SK-N-SH (cell line): ENCODE results near the gene GRB10. TPM values are rescaled to one million over a fixed set of nuclear protein-coding genes. Genes with fewer than 3 reads are reported as not detected.

ENCODE experiments used
- CTCF ChIA-PET: fragments of 300-600, 350-600 bp; formaldehyde crosslinking; extraction: SDS; loops from one replicate; lab custom pipeline; 2021; lab: Yijun Ruan, JAX
- POLR2A ChIA-PET: fragments of 350-600 bp; sonication (Branson Sonifier 250); formaldehyde crosslinking; extraction: SDS; loops from one replicate; lab custom pipeline; 2020; ENCODE audit warnings: antibody characterized with exemption, inconsistent platforms; lab: Yijun Ruan, JAX
- DNase-seq: peaks from one replicate; pipeline ENCODE4 v3.0.0; 2012
- H2AFZ ChIP-seq: fragments of 200-600 bp; sonication (generic); 2 replicates; pipeline ENCODE4 v1.8.1; 2016; ENCODE audit warnings: antibody characterized with exemption, mild to moderate bottlenecking, low read depth
- H3F3A ChIP-seq: fragments of 200-600 bp; sonication (generic); replicated peaks from 2 replicates; pipeline ENCODE3; 2016; ENCODE audit warnings: antibody characterized with exemption, mild to moderate bottlenecking; ENCODE audit not compliant: insufficient read depth
- H3K27ac ChIP-seq, 2 experiments: fragments of 200-500 bp in 1 of 2; fragments of 200-600 bp in 1 of 2; sonication (Bioruptor generic) in 1 of 2; sonication (generic), shearing (Covaris generic) in 1 of 2; 2 replicates each; pipeline versions ENCODE4 v1.5.1 to v1.6.1; 2014 to 2016; ENCODE audit warnings: low read depth in 2 of 2, inconsistent platforms in 1 of 2, low read length in 1 of 2, mild to moderate bottlenecking in 1 of 2, mixed read lengths in 1 of 2
- H3K27me3 ChIP-seq: fragments of 200-600 bp; sonication (generic), shearing (Covaris generic); 2 replicates; pipeline ENCODE4 v1.6.1; 2016; ENCODE audit warnings: mixed run types; ENCODE audit not compliant: insufficient read depth
- H3K36me3 ChIP-seq, 2 experiments: fragments of 200-500 bp in 1 of 2; fragments of 200-600 bp in 1 of 2; sonication (Bioruptor generic) in 1 of 2; sonication (generic) in 1 of 2; replicated peaks in 1 of 2; 2 replicates each; pipeline versions ENCODE3 to v1.5.1; 2014 to 2016; ENCODE audit warnings: low read length in 1 of 2, mild to moderate bottlenecking in 1 of 2; ENCODE audit not compliant: insufficient read depth in 2 of 2, control insufficient read depth in 1 of 2
- H3K4me1 ChIP-seq, 2 experiments: fragments of 200-500 bp in 1 of 2; fragments of 200-600 bp in 1 of 2; sonication (Bioruptor generic) in 1 of 2; sonication (generic), shearing (Covaris generic) in 1 of 2; 2 replicates each; pipeline versions ENCODE4 v1.5.1 to v1.6.1; 2014 to 2016; ENCODE audit warnings: low read depth in 1 of 2, low read length in 1 of 2, mixed run types in 1 of 2; ENCODE audit not compliant: insufficient read depth in 2 of 2, control insufficient read depth in 1 of 2
- H3K4me2 ChIP-seq: fragments of 200-600 bp; sonication (generic), shearing (Covaris generic); 2 replicates; pipeline ENCODE4 v1.6.1; 2017; ENCODE audit warnings: mixed run types
- H3K4me3 ChIP-seq, 2 experiments: fragments of 200-500 bp in 1 of 2; fragments of 200-600 bp in 1 of 2; sonication (Bioruptor generic) in 1 of 2; sonication (generic), shearing (Covaris generic) in 1 of 2; 2 replicates each; pipeline versions ENCODE4 v1.5.1 to v1.8.1; 2014 to 2016; ENCODE audit warnings: low read depth in 2 of 2, inconsistent platforms in 1 of 2, low read length in 1 of 2, mild to moderate bottlenecking in 1 of 2, mixed read lengths in 1 of 2, moderate library complexity in 1 of 2
- H3K79me2 ChIP-seq: fragments of 200-600 bp; sonication (generic); 2 replicates; pipeline ENCODE4 v1.8.1; 2017; ENCODE audit warnings: mild to moderate bottlenecking; ENCODE audit not compliant: insufficient read depth
- H3K9ac ChIP-seq: fragments of 200-600 bp; sonication (generic); 2 replicates; pipeline ENCODE4 v1.6.1; 2017; ENCODE audit warnings: mixed run types
- H3K9me2 ChIP-seq: fragments of 200-600 bp; sonication (generic); 2 replicates; pipeline ENCODE4 v1.6.1; 2017; ENCODE audit warnings: mixed run types
- H3K9me3 ChIP-seq: fragments of 200-600 bp; sonication (generic); 2 replicates; pipeline ENCODE4 v1.6.1; 2017; ENCODE audit warnings: mixed run types, mild to moderate bottlenecking, moderate library complexity
- H4K20me1 ChIP-seq: fragments of 200-600 bp; sonication (generic); 2 replicates; pipeline ENCODE4 v1.6.1; 2017; ENCODE audit warnings: mild to moderate bottlenecking, mixed run types; ENCODE audit not compliant: insufficient read depth
- ELF1 ChIP-seq: IDR thresholded peaks from 2 replicates; pipeline ENCODE4 v1.4.0; 2012
- EP300 ChIP-seq, 2 experiments: IDR thresholded peaks; 2 replicates each; pipeline versions ENCODE4 v1.4.0 to v1.6.1; 2012; ENCODE audit warnings: borderline replicate concordance in 1 of 2, low read depth in 1 of 2, low read length in 1 of 2
- GABPA ChIP-seq: IDR thresholded peaks from 2 replicates; pipeline ENCODE4 v1.4.0; 2012; ENCODE audit warnings: low read depth, mild to moderate bottlenecking
- GATA2 ChIP-seq: sonication (generic); formaldehyde crosslinking; IDR thresholded peaks from 2 replicates; pipeline ENCODE4 v1.5.0; 2020; ENCODE audit warnings: mild to moderate bottlenecking, missing genetic modification reagents
- NFIC ChIP-seq: IDR thresholded peaks from 2 replicates; pipeline ENCODE4 v1.4.0; 2012; ENCODE audit warnings: borderline replicate concordance
- PBX3 ChIP-seq: IDR thresholded peaks from 2 replicates; pipeline ENCODE4; 2012
- RAD21 ChIP-seq: IDR thresholded peaks from 2 replicates; pipeline ENCODE4 v1.6.1; 2012; ENCODE audit warnings: mild to moderate bottlenecking, low read length
- RCOR1 ChIP-seq: fragments of 150-350 bp; IDR thresholded peaks from 2 replicates; pipeline ENCODE4 v1.6.1; 2017; ENCODE audit warnings: antibody characterized with exemption, low read length
- RXRA ChIP-seq: IDR thresholded peaks from 2 replicates; pipeline ENCODE4 v1.4.0; 2012; ENCODE audit warnings: low read depth, mild to moderate bottlenecking, borderline replicate concordance
- SIN3A ChIP-seq: IDR thresholded peaks from 2 replicates; pipeline ENCODE4 v1.6.1; 2012; ENCODE audit warnings: low read depth, mild to moderate bottlenecking, low read length, moderate library complexity, borderline replicate concordance
- TAF1 ChIP-seq: IDR thresholded peaks from 2 replicates; pipeline ENCODE4 v1.6.1; 2012; ENCODE audit warnings: low read depth, mild to moderate bottlenecking, low read length, moderate library complexity, borderline replicate concordance
- TEAD4 ChIP-seq: IDR thresholded peaks from 2 replicates; pipeline ENCODE4 v1.4.0; 2012; ENCODE audit warnings: mild to moderate bottlenecking, borderline replicate concordance; ENCODE audit not compliant: insufficient read depth
- USF2 ChIP-seq: fragments of 150-350 bp; IDR thresholded peaks from 2 replicates; pipeline ENCODE4 v1.6.1; 2017; ENCODE audit warnings: antibody characterized with exemption, low read length, low read depth, borderline replicate concordance
- WGBS: methylation state at CpG from one replicate; pipeline ENCODE4 v1.1.6; 2017; ENCODE audit warnings: low lambda C conversion rate; 5-methylcytosine and 5-hydroxymethylcytosine counted together
- polyA plus RNA-seq, 3 experiments: library from polyadenylated mRNA; depleted of rRNA; stranded (reverse); fragments of >200 nt; gene quantifications; 2 replicates each; pipeline ENCODE4 v1.2.3, GENCODE V29; 2012

Gene GRB10
- polyA plus RNA-seq, 1 of the 3 experiments (the other 2 are of a cell fraction) = 5.1 TPM

- no peaks in the 10 kb centered on the region for H3K27me3 ChIP-seq
- no peak overlapping the region for H3K27ac ChIP-seq
- no peaks in the 10 kb centered on the region for H4K20me1 ChIP-seq
- POLR2A ChIA-PET = no interaction called here
- H3K9ac ChIP-seq = no peak overlapping the region
- peaks cover 0 to 2% of the 10 kb centered on the region in 2 experiments; a peak in 1 of 4 replicates for H3K4me1 ChIP-seq
- 62% methylated on average over 6 of the region's 6 CpGs for WGBS
- no peaks in the 10 kb centered on the region for H3K9me2 ChIP-seq
- H3K4me3 ChIP-seq = no peak overlapping the region
- H2AFZ ChIP-seq = no peak overlapping the region
- CTCF ChIA-PET = interaction anchor here (1.2 to 6.0 kb wide), 3 partner anchors 8 to 90 kb away, joined by 3 to 34 read pairs (median 4); no protein-coding TSS in a partner anchor
- H3F3A ChIP-seq = no peaks in the 10 kb centered on the region
- no peak for DNase-seq
- H3K36me3 ChIP-seq = peaks cover under 1 to 3% of the 10 kb centered on the region in 2 experiments
- no peak overlapping the region for H3K4me2 ChIP-seq
- H3K9me3 ChIP-seq = 0 out of 2 replicates have a peak, but pooled peaks cover 10% of the 10 kb centered on the region
- no peak for TF ChIP-seq RXRA
- no peak for TF ChIP-seq SIN3A
- TF ChIP-seq GATA2 (CRISPR knock-in tag) = no peak
- TF ChIP-seq, all 33 proteins: peak for 0
- H3K79me2 ChIP-seq = no peaks in the 10 kb centered on the region
Measured at GRCh38 chr7:50587737-50588136, 195.0 kb downstream of the GRB10 start.

DNA sequence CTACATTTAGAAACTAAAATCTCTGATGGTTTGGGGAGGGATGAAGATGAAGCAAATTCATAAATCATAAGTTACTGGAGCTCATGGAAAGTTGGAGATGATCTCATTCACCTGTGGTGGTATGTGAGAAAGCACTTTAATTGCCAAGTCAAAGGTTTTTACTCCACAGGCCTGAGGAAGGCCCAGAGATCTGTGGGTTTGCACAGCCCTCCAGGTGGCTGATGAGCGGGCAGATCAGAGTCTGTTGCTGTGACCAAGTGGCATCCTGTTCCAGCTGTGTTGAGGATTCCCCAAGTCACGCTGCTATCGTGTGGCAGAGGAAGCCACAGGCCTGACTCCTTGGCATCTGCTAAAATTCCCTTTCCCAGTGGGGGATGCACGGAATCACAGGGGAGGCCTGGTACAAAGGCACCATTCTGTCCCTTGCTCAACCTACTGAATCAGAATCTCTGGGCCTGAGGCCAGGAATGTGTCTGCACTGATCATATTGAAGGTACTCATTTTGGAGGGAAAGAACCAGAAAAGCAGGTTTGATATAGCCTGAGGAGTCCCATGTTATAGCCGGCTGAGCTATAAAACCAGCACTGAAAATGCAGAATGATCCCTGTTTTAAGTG, 197.8 kb downstream of the GRB10 start:
- H3K9me2 ChIP-seq = no peaks in the 10 kb centered on the region
- H2AFZ ChIP-seq = no peak overlapping the region
- H4K20me1 ChIP-seq = no peaks in the 10 kb centered on the region
- no peaks in the 10 kb centered on the region for H3K36me3 ChIP-seq
- no peaks in the 10 kb centered on the region for H3F3A ChIP-seq
- H3K27ac ChIP-seq = no peak overlapping the region
- no peak overlapping the region for H3K4me2 ChIP-seq
- TF ChIP-seq NFIC (no peak), RAD21 (no peak), RXRA (no peak), TAF1 (no peak), ELF1 (no peak), GABPA (no peak), TEAD4 (no peak), EP300 (IDR thresholded peaks at IDR 0.05; ENCODE audit: borderline replicate concordance in 1 of 2, low read depth in 1 of 2, low read length in 1 of 2) (no peak), RCOR1 (no peak), PBX3 (no peak), USF2 (no peak)
- H3K9ac ChIP-seq = no peak overlapping the region
- ChIA-PET CTCF (interaction anchor here (0.8 to 6.0 kb wide), 4 partner anchors 11 to 94 kb away, joined by 3 to 34 read pairs (median 3); no protein-coding TSS in a partner anchor), POLR2A (no interaction called here)
- no peak overlapping the region for H3K4me3 ChIP-seq
- H3K9me3 ChIP-seq = 0 out of 2 replicates have a peak, but pooled peaks cover 10% of the 10 kb centered on the region
- H3K79me2 ChIP-seq = no peaks in the 10 kb centered on the region
- H3K4me1 ChIP-seq = no peaks in the 10 kb centered on the region; a peak in 1 of 4 replicates
- DNase-seq = no peak
- no peaks in the 10 kb centered on the region for H3K27me3 ChIP-seq
- 55% methylated on average over 2 of the region's 5 CpGs for WGBS
